GM18520 (cell line): Measurements from ENCODE around the gene RTN3.
"Not testable (repeated sequence)": the region's sequence is repeated elsewhere in the genome, so short reads cannot be mapped to it uniquely, and the experiment has no call there.

Experiments
- ATAC-seq: cut with Tn5 transposase; IDR thresholded peaks from one replicate; pipeline ENCODE4 v1.9.1; 2021; ENCODE audit not compliant: unreplicated experiment

The RTN3 gene

DNA sequence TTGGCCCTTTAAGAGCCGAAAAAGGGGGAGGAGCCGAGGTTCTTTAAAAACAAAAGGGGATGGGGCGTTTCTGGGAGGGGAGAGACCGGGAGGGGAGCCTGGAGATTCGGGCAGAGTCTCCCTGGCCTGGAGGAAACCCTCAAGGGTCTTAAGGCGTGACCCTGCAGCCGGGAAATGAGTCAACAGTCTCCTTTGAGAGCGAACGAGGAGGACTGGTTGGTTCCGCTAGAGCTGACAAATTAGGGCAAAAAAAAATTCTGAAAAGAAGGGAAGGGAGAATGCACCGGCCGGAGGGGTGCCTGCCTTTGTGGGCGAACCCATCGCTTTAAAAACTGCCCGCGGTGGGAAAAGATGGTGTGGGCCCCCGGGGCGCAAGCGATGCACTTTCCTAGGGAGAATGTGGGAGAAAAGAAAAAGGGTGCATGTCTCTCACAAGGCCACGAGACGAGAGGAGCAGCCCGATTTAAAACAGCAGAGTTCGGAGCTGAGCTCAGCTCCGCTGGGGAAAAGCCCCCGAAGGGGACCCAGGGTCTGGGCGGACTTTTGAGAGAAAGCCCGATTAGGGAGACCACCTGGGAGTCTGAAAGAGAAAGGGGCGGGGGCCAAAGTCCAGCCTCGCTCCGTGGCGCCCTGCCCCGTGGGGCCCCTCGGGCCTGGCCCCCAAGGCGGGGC lies 86.4 kb downstream of the RTN3 start:
- ATAC-seq: no peak

DNA sequence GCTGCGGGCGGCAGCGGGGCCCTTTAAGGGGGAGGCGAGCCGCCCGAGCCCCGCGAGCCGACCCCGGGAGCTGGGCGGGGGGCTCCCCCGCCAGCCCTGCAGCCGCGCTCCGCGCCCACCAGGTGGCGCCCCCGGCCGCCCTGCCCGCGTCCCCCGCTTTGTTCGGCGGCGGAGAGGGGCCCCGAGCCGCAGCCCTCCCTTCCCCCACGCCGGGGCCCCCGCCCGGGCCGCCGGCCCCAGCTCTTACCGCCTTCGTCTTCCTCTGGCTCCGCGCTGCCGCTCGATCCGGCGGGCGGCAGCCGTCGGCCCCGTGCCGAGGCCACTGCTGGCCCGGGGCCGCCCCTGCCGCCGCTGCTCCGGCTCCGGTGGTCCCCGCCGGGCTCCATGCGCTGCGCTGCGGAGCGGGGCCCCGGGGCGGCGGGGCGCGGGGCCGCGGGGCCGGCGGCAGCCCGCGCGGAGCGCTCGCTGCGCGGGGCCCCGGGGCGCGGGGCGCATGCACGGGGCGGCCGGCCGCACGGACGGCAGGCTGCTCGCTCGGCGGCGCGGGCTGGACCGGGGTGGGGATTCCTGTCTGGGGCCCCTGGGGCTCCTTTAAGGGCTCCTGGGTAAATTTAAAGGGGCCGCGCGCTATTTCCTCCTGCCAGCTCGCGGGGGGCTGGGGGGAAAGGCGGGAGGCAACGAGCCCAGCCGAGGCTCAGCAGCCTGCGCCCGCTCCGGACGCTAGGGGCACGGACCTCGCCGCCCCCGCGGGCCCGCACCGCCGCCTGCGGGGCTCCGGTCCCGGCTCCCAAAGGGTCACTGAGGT lies 87.1 kb downstream of the RTN3 start, which contains the start of gene ZFTA:
TSS of gene ZFTA (minus strand) at position 539 of the 805 bp plus-strand sequence. CDS start at position 386, 153 bp downstream.
- ATAC-seq: peak; percentile 45

DNA sequence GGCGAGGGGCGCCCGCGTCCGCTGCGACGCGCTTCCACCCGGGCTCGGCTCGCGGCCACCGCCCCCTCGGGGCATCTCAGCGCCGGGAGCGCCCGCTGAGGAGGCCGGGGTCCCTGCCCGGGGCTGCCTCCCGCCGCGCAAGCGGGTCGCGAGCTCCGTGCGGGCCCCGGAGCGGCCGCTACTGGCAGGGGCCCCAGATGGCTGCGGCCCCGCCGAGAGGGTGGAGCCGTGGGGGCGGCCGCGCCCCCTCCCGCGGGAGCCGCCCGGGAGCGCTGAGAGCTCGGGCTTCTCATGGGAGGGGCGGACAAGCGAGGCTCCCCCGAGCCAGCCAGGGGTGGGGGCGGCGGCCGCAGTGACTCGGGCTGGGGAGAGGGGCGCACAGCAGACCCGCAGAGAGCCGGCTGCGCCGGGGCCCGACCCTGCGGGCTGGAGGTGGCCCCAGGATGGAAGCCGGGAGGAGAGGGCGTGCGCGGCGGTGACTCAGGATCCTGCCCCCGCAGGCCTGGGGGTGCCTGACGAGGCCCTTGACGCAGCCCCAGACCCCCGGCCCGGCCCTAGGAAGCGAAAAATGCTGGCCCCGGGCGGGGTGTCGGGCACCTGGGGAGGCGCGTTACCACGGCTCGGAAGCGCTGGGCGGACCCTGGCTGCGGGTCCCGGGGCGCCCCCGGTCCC lies 87.9 kb downstream of the RTN3 start:
- ATAC-seq: peak; percentile 20

DNA sequence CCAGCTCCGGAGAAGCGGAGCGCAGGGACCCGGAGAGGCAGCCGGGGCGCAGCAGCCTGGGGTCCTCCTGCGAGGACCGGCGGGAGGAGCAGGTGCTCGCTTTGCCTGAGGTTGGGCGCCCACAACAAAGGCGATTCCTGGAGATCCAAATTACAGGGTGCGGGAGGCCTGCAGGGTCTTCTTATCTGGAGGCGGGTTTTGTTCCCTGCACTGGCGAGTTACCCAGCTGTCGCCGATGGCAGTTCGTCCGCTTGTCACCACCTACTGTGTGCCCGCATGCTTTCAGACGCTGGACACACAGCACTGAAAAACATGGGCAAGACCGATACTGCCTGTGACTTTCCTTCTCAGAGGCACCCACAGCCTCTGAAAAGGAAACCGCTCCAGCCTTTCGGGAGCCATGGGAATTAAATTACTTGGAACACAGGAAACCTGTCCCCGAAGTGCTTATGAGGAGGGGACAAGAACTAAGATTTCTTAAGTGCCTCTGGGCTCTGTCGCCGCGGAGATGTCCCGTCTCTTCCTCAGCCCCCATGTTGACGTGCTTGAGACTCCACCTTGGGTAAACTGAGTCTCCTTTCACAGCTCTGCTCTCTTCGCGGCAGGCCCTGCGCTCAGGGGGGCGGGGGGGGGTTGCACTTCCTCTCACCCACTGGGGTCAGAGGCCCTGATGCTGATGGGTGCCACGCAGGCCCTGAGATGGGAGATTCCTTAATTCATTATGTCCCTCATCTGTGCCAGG lies 88.6 kb downstream of the RTN3 start:
- ATAC-seq: no peak

DNA sequence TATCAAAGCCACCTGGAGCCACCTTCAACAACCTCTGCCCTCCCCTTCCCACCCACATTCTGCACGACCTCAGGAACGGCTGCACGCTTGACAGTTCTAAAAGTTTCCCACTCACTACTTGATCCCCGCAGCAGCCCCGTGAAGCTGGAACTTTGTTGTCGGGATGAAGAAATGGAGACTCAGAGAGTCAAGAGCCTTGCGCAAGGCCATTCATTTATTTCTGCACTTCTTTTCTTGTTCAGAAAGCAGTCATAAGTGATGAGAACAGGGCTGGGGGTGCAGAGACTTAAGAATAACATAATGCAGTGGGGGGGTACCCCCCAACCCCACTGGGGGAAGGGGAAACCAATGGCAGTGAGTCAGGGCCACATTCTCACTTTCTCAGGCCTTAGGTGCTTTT lies 89.5 kb downstream of the RTN3 start:
- no peak for ATAC-seq

DNA sequence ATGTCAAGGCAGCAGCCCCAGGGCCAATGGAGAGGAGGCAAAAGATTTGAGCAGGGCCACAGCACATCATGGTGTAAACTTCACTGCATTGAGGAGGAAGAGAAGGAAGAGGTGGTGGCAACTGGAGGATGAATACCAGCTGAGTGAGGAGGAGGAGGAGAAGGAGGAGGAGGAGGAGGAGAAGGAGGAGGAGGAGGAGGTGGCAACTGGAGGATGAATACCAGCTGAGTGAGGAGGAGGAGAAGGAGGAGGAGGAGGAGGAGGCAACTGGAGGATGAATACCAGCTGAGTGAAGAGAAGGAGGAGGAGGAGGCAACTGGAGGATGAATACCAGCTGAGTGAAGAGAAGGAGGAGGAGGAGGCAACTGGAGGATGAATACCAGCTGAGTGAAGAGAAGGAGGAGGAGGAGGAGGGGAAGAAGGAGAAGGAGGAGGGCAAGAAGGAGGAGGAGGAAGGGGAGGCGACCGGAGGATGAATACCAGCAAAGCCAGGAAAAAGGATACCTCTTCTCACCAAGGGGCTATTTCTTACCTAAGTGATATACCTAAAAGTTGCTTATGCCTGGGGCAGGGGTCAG lies 90.5 kb downstream of the RTN3 start:
- ATAC-seq: not testable (repeated sequence)

DNA sequence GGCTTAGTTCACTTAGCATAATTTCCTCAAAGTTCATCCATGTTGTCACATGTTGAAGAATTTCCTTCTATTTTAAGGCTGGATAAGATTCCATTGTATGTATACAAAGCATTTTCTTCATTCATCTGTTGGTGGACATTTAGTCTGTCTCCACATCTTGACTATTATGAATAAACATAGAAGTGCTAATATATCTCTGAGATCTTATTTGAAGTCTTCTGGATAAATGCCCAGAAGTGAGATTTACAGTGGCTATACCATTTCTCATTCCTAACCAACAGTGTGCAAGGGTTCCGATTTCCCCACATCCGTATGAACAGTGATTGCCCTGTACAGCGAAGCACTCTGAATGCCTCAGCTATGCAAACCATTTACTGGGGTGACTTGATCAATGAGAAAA lies 93.9 kb downstream of the RTN3 start:
- ATAC-seq: no peak

DNA sequence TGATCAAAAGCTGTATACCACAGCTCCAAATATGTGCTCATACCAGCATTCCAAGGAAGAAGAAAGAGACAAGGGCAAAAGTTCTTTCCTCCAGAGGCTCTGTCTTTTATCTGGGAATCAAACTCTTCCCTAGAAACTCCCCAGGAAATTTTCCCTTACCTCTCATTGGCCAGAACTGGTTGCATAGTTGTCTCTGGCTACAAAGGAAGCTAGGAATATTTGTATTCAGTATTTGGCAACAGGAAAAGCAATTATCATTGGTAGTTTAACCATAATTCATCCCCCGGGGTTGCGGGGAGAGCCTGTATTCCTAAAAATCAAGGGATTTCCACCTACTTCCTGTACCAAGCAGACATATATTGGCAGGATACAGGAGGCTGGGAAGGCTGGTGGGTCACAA lies 97.7 kb downstream of the RTN3 start:
- no peak for ATAC-seq

DNA sequence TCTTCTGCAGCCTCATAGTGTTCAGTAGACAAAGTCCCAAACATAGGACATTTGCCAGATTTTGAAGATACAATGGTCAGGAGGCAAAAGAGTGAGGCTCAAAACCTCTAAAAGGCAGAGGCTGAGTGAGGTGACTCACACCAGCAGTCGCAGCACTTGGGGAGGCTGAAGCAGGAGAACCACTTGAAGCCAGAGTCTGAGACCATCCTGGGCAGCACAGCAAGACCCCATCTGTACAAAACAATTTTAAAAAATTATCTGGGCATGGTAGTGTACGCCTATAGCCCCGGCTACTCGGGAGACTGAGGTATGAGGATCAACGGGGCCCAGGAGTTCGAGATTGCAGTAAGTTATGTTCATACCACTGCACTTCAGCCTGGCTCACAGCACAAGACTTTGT lies 101.4 kb downstream of the RTN3 start:
- no peak for ATAC-seq

DNA sequence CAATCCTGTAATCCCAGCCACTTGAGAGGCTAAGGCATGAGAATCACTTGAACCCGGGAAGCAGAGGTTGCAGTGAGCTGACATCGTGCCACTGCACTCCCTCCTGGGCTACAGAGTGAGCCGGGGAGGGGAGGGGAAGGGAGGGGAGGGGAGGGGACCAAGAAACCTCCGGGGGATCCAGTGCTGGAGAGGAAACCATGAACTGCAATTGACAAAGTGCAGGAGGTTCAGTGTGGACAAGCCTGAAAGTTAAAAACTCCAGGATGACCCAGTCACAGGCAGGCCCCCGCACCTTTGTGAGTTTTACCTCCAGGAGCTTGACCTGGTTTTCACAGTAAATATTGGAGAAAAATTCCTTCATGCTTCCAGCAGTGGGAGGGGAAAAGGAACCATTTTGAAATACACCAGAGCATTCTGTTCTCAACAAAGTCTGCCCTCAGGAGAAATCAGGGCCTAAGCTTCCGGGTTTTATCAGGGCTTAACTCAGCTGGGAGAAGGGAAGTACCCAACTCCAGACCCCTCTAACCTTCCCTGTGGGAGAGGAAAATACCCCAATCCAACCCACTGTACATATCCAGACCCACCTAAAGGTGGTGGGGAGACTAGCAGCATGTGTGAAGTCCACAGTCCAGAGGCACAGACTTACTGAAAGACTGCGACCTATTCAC lies 102.8 kb downstream of the RTN3 start:
- ATAC-seq: no peak

DNA sequence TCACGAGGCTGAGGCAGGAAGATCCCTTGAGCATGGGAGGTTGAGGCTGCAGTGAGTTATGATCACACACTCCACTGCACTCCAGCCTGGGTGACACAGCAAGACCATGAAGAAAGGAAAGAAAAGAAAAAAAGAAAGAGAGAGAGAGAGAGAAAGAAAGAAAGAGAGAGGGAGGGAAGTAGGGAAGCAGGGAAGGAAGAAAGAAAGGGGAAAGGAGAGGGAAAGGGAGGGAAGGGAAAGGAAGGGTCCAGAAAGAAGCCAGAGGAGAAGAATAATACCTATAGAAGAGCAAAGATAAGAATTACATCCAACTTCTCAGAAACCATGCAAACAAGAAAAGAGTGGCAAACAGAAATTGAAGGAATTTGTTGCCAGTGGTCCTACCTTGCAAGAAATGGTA lies 104.5 kb downstream of the RTN3 start:
- no peak for ATAC-seq

DNA sequence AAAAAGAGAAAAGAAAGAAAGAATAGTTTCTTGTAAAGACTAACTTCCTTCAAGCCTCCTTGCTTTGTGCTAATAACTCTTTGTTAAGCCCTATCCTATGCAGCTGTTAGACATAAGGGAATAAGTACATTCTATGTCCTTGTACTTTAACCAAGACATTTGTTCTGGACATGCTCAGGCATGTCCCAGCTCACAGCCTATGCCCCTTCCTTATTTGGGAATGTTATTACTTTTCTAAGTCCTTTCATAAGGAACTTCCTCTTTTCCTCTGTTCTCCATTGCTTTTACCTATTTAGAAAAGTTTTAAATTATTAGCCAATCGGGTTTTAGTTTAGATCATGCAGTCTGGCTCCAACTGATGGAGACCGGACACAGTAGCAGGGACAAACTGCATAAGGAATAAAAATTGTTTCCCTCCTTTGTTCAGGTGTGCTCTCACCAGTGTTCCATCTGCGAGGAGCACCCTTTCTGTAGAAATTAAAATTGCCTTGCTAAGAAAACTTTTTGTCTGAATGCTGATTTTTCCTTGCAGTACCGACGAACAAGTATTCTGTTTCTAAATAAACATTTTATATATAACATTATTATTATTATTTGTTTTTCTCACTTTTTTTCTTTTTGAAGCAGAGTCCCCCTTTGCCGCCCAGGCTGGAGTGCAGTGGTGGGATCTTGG lies 110.3 kb downstream of the RTN3 start:
- ATAC-seq: no peak

DNA sequence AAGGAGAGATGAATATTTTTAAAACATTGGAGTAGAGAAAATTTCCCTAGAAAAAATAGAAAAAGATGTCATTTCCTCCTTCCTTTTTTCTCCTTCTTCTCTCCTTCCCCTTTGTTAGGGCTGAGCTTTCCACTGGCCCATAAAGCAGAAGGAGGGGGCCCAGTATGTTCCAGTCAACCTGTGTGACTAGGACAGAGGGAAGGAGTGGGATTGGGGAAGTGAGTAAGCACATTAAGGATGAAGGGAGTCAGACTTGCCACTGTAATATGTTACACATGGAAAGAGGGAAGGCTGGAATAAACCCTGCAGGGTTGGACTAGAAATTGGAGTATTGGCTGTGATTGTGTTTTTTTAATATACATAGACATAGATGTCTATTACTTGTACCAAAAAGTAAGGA lies 111.9 kb downstream of the RTN3 start:
- ATAC-seq: no peak

DNA sequence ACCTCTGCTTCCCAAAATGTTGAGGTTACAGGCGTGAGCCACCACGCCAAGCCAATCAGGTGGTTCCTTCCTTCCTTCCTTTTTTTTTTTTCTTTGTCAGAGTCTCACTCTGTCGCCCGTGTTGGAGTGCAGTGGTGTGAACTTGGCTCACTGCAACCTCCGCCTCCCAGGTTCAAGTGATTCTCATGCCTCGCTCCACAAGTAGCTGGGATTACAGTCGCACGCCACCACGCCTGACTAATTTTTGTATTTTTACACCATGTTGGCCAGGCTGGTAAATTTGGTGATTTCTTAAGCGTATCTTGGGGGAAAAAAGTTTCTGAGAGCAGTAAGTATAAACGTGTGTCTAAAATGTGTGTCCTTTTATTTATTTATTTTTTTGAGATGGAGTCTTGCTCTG lies 113.8 kb downstream of the RTN3 start:
- no peak for ATAC-seq

DNA sequence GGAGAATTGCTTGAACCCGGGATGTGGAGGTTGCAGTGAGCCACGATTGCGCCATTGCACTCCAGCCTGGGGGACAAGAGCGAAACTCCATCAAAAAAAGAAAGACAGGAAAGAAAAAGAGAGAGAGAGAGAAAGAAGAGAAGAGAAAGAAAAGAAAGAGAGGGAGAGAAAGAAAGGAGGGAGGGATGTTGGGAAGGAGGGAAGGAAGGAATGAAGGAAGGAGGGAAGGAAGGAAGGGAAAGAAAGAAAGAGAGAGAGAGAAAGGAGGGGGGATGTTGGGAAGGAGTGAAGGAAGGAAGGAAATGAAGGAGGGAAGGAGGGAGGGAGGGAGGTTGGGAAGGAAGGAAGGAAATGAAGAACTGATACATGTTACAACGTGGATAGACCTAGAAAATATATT lies 119.6 kb downstream of the RTN3 start:
- no peak for ATAC-seq

DNA sequence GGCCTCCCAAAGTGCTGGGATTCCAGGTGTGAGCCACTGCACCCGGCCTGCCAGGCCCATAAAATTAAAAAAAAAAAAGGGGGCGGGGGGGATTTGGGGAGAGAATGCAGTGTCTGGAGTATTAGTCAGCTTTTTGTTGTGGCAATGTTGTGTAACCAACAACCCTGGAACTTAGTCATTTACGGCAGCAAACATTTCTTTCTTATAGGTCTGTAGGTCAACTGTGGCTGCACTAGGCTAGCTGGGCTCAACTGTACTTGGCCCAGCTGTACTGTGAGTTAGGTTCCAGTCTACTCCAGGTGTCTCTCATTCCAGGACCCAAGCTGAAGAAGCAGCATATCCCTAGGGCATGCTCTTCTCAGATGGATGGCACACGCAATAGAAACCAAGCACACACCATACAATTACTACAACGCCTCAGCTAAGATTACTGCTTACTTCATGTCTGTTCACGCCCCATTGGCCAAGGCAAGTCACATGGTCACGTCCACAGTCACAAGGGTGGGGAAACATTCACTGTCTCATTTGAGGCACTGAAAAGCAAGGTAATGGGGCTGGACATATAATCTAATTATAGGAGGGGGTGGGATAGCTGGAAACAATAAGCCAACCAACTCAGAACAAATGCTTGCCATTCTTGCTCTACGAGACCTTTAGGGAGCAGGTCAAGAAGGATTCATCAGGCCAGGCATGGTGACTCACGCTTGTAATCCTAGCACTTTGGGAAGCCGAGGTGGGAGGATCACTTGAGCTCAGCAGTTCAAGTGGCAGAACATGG lies 121.5 kb downstream of the RTN3 start:
- no peak for ATAC-seq

DNA sequence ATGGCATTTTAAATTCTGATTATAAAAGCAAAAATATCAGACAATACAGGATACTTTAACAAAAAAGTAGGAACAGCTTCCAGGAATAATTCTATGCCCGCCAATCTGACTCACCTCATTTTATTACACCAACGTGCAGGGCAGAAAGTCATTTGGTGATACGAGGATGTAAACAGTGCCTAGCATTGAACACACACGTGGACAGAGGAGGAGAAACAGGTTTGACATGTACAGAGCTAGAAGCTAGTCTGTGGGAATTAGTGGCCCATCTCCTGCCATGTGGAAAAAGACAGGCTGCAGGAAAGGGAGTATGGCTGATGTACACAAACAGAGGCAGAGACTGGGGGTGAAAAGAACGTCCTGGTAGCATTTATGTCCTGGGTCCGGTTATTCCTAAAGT lies 123.0 kb downstream of the RTN3 start:
- no peak for ATAC-seq

DNA sequence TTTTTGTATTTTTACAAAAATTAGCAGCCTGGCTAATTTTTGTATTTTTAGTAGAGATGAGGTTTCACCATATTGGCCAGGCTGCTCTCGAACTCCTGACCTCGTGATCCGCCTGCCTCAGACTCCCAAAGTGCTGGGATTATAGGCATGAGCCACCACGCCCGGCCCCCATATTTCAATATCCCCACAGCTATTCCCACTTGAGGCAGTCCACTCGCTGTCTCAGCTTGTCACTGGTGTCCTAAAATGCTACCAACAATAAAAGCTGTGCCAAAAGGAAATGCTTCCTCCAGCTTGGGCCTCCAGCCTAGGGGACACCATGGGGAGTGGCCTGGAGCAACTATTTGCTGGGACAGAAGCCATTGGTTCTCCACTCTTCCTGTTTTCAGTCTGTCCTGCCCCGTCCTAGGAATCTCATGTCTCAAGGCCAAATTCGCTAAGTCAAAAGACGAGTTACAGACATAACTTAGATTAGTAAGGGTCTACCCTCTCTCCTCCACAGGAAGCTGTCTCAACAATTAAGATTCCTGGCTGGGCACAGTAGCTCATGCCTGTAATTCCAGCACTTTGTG lies 124.6 kb downstream of the RTN3 start:
- ATAC-seq: no peak
